ENCODE results near the gene PDHA1.

PDHA1 gene

GRCh38 chrX:19389227-19389845 lies 45.6 kb downstream of the PDHA1 start:
- DNase-seq, result no peak
- TF ChIP-seq POLR2A (IDR thresholded peaks at IDR 0.05; ENCODE audit: low read length) (no peak), GATA1 (IDR thresholded peaks at IDR 0.05; ENCODE audit: low read depth, low read length) (no peak)

GRCh38 chrX:19392078-19392477 lies 48.4 kb downstream of the PDHA1 start:
- DNase-seq, result peak in 1 of 2 experiments; percentile 11
- TF ChIP-seq GATA1 (IDR thresholded peaks at IDR 0.05; ENCODE audit: low read depth, low read length), result no peak
- no peak for TF ChIP-seq POLR2A (IDR thresholded peaks at IDR 0.05; ENCODE audit: low read length)

GRCh38 chrX:19392703-19393102 lies 49.0 kb downstream of the PDHA1 start:
- peak; percentile 60 to 65 for DNase-seq
- TF ChIP-seq POLR2A (IDR thresholded peaks at IDR 0.05; ENCODE audit: low read length) (no peak), GATA1 (IDR thresholded peaks at IDR 0.05; ENCODE audit: low read depth, low read length) (no peak)

GRCh38 chrX:19403696-19404095 lies 60.0 kb downstream of the PDHA1 start:
- TF ChIP-seq GATA1 (IDR thresholded peaks at IDR 0.05; ENCODE audit: low read depth, low read length), result no peak
- TF ChIP-seq POLR2A (IDR thresholded peaks at IDR 0.05; ENCODE audit: low read length), result no peak
- no peak for DNase-seq

- TF ChIP-seq GATA1 (IDR thresholded peaks at IDR 0.05; ENCODE audit: low read depth, low read length), result no peak
- TF ChIP-seq POLR2A (IDR thresholded peaks at IDR 0.05; ENCODE audit: low read length), result no peak
Measured at GRCh38 chrX:19410259-19410658, 66.5 kb downstream of the PDHA1 start.

More at GRCh38 chrX:19410259-19410658, 66.5 kb downstream of the PDHA1 start:
- DNase-seq, result no peak
